ENCODE results near the gene PCDHGB5. TPM values are rescaled to one million over a fixed set of nuclear protein-coding genes. Genes with fewer than 3 reads are reported as not detected.
"Not testable (repeated sequence)": the region's sequence is repeated elsewhere in the genome, so short reads cannot be mapped to it uniquely, and the experiment has no call there.

The PCDHGB5 gene
- total RNA-seq, 1 donor: 2.4 TPM

DNA sequence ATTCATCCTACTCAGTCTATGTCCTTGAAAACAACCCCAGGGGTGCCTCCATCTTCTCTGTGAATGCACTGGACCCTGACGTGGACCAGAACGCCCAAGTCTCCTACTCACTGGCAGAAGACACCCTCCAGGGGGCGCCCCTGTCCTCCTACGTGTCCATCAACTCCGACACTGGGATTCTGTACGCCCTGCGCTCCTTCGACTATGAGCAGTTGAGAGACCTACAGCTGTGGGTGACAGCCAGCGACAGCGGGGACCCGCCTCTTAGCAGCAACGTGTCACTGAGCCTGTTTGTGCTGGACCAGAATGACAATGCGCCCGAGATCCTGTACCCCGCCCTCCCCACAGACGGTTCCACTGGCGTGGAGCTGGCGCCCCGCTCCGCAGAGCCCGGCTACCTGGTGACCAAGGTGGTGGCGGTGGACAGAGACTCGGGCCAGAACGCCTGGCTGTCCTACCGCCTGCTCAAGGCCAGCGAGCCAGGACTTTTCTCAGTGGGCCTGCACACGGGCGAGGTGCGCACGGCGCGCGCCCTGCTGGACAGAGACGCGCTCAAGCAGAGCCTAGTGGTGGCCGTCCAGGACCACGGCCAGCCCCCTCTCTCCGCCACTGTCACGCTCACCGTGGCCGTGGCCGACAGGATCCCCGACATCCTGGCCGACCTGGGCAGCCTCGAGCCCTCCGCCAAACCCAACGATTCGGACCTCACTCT lies 22.1 kb upstream of the PCDHGB5 start:
- not testable (repeated sequence) for DNase-seq (ENCODE audit: low read depth in 2 of 3, low spot score in 2 of 3)

GRCh38 chr5:141382469-141383294 lies 15.1 kb upstream of the PCDHGB5 start, which contains the start of gene PCDHGA7:
PCDHGA7 (plus strand) TSS chr5:141382742; CDS start chr5:141382900, 158 bp downstream.
- peak in 1 of 3 donors; percentile 11 for DNase-seq (ENCODE audit: low read depth in 2 of 3, low spot score in 2 of 3)

GRCh38 chr5:141383345-141383744 lies 14.4 kb upstream of the PCDHGB5 start:
- DNase-seq (ENCODE audit: low read depth in 2 of 3, low spot score in 2 of 3): no peak

DNA sequence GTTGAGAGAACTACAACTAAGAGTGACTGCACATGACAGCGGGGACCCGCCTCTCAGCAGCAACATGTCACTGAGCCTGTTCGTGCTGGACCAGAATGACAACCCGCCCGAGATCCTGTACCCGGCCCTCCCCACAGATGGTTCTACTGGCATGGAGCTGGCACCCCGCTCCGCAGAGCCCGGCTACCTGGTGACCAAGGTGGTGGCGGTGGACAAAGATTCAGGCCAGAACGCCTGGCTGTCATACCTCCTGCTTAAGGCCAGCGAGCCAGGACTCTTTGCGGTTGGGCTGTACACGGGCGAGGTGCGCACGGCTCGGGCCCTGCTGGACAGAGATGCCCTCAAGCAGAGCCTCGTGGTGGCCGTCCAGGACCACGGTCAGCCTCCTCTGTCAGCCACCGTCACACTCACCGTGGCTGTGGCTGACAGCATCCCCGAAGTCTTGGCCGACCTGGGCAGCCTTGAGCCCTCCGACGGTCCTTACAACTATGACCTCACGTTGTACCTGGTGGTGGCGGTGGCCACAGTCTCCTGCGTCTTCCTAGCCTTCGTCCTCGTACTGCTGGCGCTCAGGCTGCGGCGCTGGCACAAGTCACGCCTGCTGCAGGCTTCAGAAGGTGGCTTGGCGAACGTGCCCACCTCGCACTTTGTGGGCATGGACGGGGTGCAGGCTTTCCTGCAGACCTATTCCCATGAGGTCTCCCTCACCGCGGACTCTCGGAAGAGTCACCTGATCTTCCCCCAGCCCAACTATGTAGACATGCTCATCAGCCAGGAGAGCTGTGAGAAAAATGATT lies 13.1 kb upstream of the PCDHGB5 start:
- no peak for DNase-seq (ENCODE audit: low read depth in 2 of 3, low spot score in 2 of 3)

- DNase-seq (ENCODE audit: low read depth in 2 of 3, low spot score in 2 of 3): peak in 1 of 3 donors; percentile 59
These were observed 10.0 kb upstream of the PCDHGB5 start, which contains the start of gene PCDHGB4 for GRCh38 chr5:141387557-141388311. PCDHGB4 (plus strand) TSS chr5:141387698; CDS start chr5:141387885, 187 bp downstream.

DNA sequence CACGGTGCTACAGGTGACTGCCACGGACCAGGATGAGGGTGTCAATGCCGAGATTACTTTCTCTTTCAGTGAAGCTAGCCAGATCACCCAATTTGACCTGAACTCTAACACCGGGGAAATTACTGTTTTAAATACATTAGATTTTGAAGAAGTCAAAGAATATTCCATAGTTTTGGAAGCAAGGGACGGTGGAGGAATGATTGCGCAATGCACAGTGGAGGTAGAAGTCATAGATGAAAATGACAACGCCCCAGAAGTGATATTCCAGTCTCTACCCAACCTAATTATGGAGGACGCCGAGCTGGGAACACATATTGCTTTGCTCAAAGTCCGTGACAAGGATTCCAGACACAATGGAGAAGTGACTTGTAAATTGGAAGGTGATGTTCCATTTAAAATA lies 9.1 kb upstream of the PCDHGB5 start:
- no peak for DNase-seq (ENCODE audit: low read depth in 2 of 3, low spot score in 2 of 3)

- DNase-seq (ENCODE audit: low read depth in 2 of 3, low spot score in 2 of 3): no peak
These were observed 8.3 kb upstream of the PCDHGB5 start for GRCh38 chr5:141389153-141390042.

DNA sequence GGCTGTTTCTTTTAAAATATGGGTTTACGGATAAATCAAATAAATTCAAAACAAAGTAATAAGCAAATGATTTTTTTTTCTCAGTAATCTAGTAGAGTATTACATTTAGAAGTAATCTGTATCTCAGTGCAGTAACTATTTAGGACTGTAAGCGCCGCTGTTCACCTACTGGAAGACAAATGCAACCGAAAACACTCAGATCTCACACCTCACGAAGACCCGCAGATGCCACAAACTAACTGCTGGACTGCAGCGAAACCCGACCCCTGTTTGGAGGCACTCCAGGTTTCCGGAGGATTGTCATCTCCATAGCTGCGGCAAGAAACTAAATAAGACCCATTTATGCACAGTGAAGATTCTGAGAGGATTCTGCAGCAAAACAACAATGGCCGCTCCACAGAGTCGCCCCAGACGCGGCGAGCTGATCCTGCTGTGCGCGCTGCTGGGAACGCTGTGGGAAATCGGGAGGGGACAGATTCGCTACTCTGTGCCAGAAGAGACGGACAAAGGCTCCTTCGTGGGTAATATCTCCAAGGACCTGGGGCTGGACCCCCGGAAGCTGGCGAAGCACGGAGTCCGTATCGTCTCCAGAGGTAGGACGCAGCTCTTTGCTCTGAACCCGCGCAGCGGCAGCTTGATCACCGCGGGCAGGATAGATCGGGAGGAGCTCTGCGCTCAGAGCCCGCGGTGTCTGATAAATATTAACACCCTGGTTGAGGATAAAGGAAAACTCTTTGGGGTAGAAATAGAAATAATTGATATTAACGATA lies 5.1 kb upstream of the PCDHGB5 start, which contains the start of gene PCDHGA8:
Gene PCDHGA8, plus strand, starts transcription at position 205 of the 770 bp plus-strand sequence. Its CDS starts 181 bp downstream, at position 386.
- no peak for DNase-seq (ENCODE audit: low read depth in 2 of 3, low spot score in 2 of 3)

DNA sequence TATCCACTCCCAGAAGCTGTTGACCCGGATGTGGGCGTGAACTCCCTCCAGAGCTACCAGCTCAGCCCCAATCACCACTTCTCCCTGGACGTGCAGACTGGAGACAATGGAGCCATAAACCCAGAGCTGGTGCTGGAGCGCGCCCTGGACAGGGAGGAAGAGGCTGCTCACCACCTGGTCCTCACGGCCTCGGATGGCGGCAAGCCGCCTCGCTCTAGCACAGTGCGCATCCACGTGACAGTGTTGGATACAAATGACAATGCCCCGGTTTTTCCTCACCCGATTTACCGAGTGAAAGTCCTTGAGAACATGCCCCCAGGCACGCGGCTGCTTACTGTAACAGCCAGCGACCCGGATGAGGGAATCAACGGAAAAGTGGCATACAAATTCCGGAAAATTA lies 4.5 kb upstream of the PCDHGB5 start:
- no peak for DNase-seq (ENCODE audit: low read depth in 2 of 3, low spot score in 2 of 3)

DNA sequence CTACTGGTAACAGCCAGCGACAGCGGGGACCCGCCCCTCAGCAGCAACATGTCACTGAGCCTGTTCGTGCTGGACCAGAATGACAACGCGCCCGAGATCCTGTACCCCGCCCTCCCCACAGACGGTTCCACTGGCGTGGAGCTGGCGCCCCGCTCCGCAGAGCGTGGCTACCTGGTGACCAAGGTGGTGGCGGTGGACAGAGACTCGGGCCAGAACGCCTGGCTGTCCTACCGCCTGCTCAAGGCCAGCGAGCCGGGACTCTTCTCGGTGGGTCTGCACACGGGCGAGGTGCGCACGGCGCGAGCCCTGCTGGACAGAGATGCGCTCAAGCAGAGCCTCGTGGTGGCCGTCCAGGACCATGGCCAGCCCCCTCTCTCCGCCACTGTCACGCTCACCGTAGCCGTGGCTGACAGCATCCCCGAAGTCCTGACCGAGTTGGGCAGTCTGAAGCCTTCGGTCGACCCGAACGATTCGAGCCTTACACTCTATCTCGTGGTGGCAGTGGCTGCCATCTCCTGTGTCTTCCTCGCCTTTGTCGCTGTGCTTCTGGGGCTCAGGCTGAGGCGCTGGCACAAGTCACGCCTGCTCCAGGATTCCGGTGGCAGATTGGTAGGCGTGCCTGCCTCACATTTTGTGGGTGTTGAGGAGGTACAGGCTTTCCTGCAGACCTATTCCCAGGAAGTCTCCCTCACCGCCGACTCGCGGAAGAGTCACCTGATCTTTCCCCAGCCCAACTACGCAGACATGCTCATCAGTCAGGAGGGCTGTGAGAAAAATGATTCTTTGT lies 3.2 kb upstream of the PCDHGB5 start:
- not testable (repeated sequence) for DNase-seq (ENCODE audit: low read depth in 2 of 3, low spot score in 2 of 3)

GRCh38 chr5:141398608-141399007 lies 861 bp downstream of the PCDHGB5 start:
- DNase-seq (ENCODE audit: low read depth in 2 of 3, low spot score in 2 of 3): no peak

- DNase-seq (ENCODE audit: low read depth in 2 of 3, low spot score in 2 of 3): no peak
These were observed 2.0 kb downstream of the PCDHGB5 start for GRCh38 chr5:141399555-141400258.

GRCh38 chr5:141402553-141403243 lies 5.0 kb downstream of the PCDHGB5 start, which contains the start of gene PCDHGA9:
PCDHGA9 (plus strand) TSS chr5:141402778; CDS start chr5:141402953, 175 bp downstream.
- DNase-seq (ENCODE audit: low read depth in 2 of 3, low spot score in 2 of 3): no peak

DNA sequence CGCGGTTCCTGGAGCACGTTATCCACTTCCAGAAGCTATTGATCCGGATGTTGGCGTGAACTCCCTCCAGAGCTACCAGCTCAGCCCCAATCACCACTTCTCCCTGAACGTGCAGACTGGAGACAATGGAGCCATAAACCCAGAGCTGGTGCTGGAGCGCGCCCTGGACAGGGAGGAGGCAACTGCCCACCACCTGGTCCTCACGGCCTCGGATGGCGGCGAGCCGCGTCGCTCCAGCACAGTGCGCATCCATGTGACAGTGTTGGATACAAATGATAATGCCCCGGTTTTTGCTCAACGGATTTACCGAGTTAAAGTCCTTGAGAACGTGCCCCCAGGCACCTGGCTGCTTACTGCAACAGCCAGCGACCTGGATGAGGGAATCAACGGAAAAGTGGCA lies 5.6 kb downstream of the PCDHGB5 start:
- no peak for DNase-seq (ENCODE audit: low read depth in 2 of 3, low spot score in 2 of 3)

DNA sequence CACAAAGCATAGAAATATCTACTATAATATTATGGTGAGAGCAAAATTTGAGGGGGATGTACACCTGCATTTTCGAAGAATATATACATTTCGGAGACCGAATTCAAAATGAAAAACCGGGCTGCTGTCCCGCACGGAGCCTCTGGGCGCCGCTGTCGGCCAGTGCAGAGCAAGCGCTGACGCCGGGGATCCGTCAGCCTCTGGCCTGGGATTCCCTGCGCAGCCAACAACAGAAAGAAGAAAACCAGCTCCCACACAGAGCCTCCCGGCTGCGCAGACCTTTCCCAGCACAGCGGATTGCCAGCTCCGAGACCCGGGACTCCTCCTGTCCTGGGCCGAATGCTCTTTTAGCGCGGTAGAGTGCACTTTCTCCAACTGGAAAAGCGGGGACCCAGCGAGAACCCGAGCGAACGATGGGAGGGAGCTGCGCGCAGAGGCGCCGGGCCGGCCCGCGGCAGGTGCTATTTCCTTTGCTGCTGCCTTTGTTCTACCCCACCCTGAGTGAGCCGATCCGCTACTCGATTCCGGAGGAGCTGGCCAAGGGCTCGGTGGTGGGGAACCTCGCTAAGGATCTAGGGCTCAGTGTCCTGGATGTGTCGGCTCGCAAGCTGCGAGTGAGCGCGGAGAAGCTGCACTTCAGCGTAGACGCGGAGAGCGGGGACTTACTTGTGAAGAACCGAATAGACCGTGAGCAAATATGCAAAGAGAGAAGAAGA lies 10.2 kb downstream of the PCDHGB5 start, which contains the start of gene PCDHGB6:
Gene PCDHGB6, plus strand, starts transcription at position 232 of the 716 bp plus-strand sequence. Its CDS starts 182 bp downstream, at position 414.
- DNase-seq (ENCODE audit: low read depth in 2 of 3, low spot score in 2 of 3): peak in 2 of 3 donors; percentile 42 to 58

All from hematopoietic multipotent progenitor cell (in vitro differentiated cells).